Activated CD8-positive, alpha-beta T cell treated with anti-CD3 and anti-CD28 coated beads for 36 hours (primary cell): ENCODE data around the gene OBP2B. TPM values are rescaled to one million over a fixed set of nuclear protein-coding genes. Genes with fewer than 3 reads are reported as not detected.
"Not testable (repeated sequence)": the region's sequence is repeated elsewhere in the genome, so short reads cannot be mapped to it uniquely, and the experiment has no call there.

Source experiments
- ATAC-seq: fragments of 200-7000 bp; cut with Tn5 transposase; one replicate; pipeline ENCODE4 v1.10.0; 2021; ENCODE audit warnings: mild to moderate bottlenecking, moderate library complexity
- CTCF ChIA-PET: fragments of 350-600 bp; sonication (Branson Sonifier 250); formaldehyde crosslinking; loops from one replicate; lab custom pipeline; 2021; ENCODE audit warnings: antibody characterized with exemption; lab: Charles Lee
- POLR2A ChIA-PET: fragments of 350-600 bp; sonication (Branson Sonifier 250); formaldehyde crosslinking; loops from one replicate; lab custom pipeline; 2021; ENCODE audit warnings: antibody characterized with exemption; lab: Charles Lee
- DNase-seq: peaks from one replicate; pipeline ENCODE4 v3.0.0-alpha.2; 2020
- H3K27ac Mint-ChIP-seq: one replicate; pipeline ENCODE4 v1.8.0; 2021; ENCODE audit warnings: mild to moderate bottlenecking, mixed read lengths
- H3K27me3 Mint-ChIP-seq: one replicate; pipeline ENCODE4 v1.8.0; 2021; ENCODE audit warnings: mixed read lengths
- H3K36me3 Mint-ChIP-seq: one replicate; pipeline ENCODE4 v1.8.0; 2021; ENCODE audit warnings: low read depth, mixed read lengths
- H3K4me1 Mint-ChIP-seq: one replicate; pipeline ENCODE4 v1.8.0; 2021; ENCODE audit warnings: low read depth, mixed read lengths
- H3K4me3 Mint-ChIP-seq: one replicate; pipeline ENCODE4 v1.8.0; 2021; ENCODE audit warnings: mild to moderate bottlenecking, moderate library complexity, mixed read lengths
- H3K9me3 Mint-ChIP-seq: one replicate; pipeline ENCODE4 v1.8.0; 2021; ENCODE audit warnings: mixed read lengths
- intact Hi-C: fragments of 100-400 bp; cut with micrococcal nuclease; formaldehyde crosslinking; loops from one replicate; pipeline ENCODE4 v1.10.0; 2022
- total RNA-seq, 2 experiments: library from RNA; stranded (reverse); gene quantifications; one replicate each; pipeline ENCODE4 v1.2.3, GENCODE V29; 2021
- TF ChIP-seq, protein P1 (sequence below): fragments of 200-600 bp; IDR thresholded peaks from one replicate; pipeline ENCODE4 v1.8.0; 2022; ENCODE audit warnings: antibody characterized with exemption, mild to moderate bottlenecking

OBP2B gene
- total RNA-seq, 2 experiments from 2014 or later: not detected

DNA sequence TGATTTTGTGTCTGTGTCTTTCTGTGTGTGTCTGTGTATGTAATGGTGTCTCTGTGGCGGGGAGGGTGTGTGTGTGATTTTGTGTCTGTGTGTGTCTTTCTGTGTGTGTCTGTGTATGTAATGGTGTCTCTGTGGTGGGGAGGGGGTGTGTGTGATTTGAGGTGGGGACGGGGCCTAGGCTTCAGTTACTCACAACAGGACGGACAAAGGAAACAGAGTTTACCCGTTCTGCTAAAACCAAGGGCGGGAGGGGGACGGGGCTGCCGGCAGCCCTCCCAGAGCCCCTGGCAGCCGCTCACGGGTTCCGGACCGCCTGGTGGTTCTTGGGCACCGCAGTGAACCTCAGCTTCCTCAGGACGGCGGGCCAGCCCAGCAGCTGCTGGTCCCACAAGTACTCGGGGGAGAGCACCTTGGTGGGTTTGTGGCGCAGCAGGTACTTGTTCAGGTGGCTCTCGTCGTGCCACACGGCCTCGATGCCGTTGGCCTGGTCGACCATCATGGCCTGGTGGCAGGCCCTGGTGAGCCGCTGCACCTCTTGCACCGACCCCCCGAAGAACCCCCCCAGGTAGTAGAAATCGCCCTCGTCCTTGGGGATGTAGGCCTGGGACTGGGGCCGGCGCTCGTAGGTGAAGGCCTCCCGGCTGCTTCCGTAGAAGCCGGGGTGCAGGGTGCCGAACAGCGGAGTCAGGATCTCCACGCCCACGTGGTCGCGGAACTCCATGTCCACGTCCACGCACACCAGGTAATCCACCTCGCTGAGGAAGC lies 46.5 kb upstream of the OBP2B start:
- no peaks in the 10 kb centered on the region for H3K36me3 Mint-ChIP-seq
- ATAC-seq (no peak), DNase-seq (no peak)
- H3K27ac Mint-ChIP-seq: no peak overlapping the region
- POLR2A ChIA-PET: no interaction called here
- intact Hi-C loops: no loop called here
- no peak overlapping the region for H3K4me3 Mint-ChIP-seq
- CTCF ChIA-PET: no interaction called here
- H3K9me3 Mint-ChIP-seq: no peaks in the 10 kb centered on the region
- H3K27me3 Mint-ChIP-seq: no peaks in the 10 kb centered on the region
- TF ChIP-seq, protein P1, sequence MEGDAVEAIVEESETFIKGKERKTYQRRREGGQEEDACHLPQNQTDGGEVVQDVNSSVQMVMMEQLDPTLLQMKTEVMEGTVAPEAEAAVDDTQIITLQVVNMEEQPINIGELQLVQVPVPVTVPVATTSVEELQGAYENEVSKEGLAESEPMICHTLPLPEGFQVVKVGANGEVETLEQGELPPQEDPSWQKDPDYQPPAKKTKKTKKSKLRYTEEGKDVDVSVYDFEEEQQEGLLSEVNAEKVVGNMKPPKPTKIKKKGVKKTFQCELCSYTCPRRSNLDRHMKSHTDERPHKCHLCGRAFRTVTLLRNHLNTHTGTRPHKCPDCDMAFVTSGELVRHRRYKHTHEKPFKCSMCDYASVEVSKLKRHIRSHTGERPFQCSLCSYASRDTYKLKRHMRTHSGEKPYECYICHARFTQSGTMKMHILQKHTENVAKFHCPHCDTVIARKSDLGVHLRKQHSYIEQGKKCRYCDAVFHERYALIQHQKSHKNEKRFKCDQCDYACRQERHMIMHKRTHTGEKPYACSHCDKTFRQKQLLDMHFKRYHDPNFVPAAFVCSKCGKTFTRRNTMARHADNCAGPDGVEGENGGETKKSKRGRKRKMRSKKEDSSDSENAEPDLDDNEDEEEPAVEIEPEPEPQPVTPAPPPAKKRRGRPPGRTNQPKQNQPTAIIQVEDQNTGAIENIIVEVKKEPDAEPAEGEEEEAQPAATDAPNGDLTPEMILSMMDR: no peak
- no peaks in the 10 kb centered on the region for H3K4me1 Mint-ChIP-seq

DNA sequence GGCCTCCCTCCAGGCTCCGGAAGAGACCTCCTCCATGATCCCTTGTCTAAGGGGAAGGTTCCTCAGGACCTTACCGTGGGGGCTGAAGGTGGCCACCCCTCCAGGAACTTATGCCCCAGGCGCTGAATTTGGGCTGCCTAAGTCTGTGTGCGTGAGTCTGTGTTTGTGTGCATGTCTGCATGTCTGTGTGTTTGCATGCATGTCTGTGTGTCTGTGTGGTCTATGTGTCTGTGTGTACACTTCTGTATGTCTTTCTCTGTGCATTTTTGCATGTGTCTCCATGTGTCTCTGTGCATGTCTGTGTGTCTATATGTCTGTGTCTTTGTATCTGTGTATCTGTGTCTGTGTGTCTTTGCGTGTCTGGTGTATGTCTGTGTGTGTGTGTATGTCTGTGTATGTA lies 45.4 kb upstream of the OBP2B start:
- no peaks in the 10 kb centered on the region for H3K36me3 Mint-ChIP-seq
- no peak overlapping the region for H3K27ac Mint-ChIP-seq
- CTCF ChIA-PET: no interaction called here
- H3K9me3 Mint-ChIP-seq: no peaks in the 10 kb centered on the region
- H3K4me1 Mint-ChIP-seq: no peaks in the 10 kb centered on the region
- no peak for DNase-seq
- TF ChIP-seq, protein P1: no peak
- no peak overlapping the region for H3K4me3 Mint-ChIP-seq
- intact Hi-C loops: no loop called here
- no peak for ATAC-seq
- peaks cover 4% of the 10 kb centered on the region for H3K27me3 Mint-ChIP-seq
- POLR2A ChIA-PET: no interaction called here

DNA sequence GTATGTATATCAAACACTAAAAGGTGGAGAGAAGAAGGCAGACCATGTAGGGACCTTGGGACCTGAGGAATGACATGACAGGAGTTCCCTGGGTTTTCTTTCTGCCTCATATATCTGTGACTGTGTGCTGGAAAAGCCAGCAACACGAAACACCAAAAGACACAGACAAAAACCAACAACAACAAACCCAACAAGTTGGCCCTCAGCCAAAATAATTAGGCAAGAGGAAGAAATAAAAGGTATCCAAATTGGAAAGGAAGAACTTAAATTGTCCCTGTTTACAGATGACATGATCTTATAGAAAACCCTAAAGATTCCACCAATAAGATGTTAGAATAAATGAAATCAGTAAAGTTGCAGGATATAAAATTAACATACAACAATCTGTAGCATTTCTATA lies 44.2 kb upstream of the OBP2B start:
- ATAC-seq: no peak
- CTCF ChIA-PET: no interaction called here
- DNase-seq: no peak
- intact Hi-C loops: no loop called here
- TF ChIP-seq, protein P1: no peak
- peaks cover 4% of the 10 kb centered on the region for H3K27me3 Mint-ChIP-seq
- POLR2A ChIA-PET: no interaction called here
- no peaks in the 10 kb centered on the region for H3K36me3 Mint-ChIP-seq
- no peak overlapping the region for H3K27ac Mint-ChIP-seq
- H3K9me3 Mint-ChIP-seq: no peaks in the 10 kb centered on the region
- H3K4me3 Mint-ChIP-seq: no peak overlapping the region
- no peaks in the 10 kb centered on the region for H3K4me1 Mint-ChIP-seq

DNA sequence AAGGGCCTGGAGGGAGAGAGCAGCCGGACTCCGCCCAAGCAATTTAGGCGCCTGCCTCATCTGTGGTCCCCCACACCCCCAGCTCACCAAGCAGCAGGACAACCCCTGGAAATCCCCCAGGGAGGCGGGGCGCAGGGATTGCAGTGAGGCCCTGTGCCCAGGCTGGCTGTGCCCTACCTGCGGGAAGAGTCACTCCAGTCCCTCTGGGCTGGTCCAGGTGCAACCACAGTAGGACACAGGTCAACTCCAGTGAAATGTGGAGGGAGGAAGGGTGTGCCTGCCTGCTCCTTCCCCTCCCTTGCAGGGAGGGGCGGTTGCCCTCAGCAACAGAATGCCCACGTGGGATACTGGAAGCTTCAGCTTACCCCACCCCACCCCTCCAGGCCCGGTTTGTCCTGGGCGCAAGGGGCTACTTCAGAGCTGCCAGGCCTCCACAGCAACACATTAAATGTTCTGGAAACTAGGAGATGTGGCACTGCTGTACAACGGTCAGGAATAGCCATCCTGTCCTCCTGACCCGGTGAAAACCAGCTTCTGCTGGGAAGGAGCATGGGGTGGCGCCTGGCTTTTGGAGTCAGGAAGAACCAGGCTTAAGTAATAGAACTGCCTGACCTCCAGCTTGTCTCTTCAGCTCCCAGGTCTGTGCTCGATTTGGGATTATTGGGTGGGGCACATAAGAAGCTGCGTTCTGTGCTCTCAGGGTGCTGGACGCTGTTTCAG lies 43.4 kb upstream of the OBP2B start:
- Mint-ChIP-seq H3K4me1 (no peaks in the 10 kb centered on the region), H3K27ac (no peak overlapping the region), H3K36me3 (no peaks in the 10 kb centered on the region), H3K27me3 (peaks cover 4% of the 10 kb centered on the region), H3K9me3 (no peaks in the 10 kb centered on the region), H3K4me3 (no peak overlapping the region)
- DNase-seq: no peak
- POLR2A ChIA-PET: no interaction called here
- CTCF ChIA-PET: interaction anchor here (1.2 kb wide), 1 partner anchor 27 kb away, joined by 3 read pairs; no protein-coding TSS in a partner anchor
- ATAC-seq: no peak
- intact Hi-C loops: no loop called here
- TF ChIP-seq, protein P1: no peak

DNA sequence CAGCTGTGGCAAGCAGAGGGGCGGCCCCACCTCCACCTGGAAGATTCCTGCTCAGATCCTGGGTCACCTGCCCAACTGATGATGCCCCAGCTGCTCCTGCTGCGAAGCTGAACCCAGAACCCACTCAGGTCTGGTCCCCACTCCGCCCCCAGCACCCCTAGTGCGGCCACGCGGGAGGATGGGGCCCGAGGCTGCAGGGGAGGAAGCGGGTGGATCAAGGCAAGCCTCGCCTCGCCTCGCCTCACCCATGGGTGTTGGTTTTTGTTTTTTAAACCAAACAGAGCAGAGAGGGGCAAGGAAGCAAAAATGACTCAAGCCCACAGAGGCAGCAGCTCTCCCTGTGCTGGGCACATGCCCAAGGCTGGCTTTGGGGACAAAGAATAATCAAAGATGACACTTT lies 42.7 kb upstream of the OBP2B start:
- intact Hi-C loops: no loop called here
- Mint-ChIP-seq H3K27me3 (peaks cover 4% of the 10 kb centered on the region), H3K27ac (no peak overlapping the region), H3K9me3 (no peaks in the 10 kb centered on the region), H3K4me1 (no peaks in the 10 kb centered on the region), H3K4me3 (no peak overlapping the region), H3K36me3 (no peaks in the 10 kb centered on the region)
- ATAC-seq (no peak), DNase-seq (no peak)
- POLR2A ChIA-PET: no interaction called here
- TF ChIP-seq, protein P1: no peak
- CTCF ChIA-PET: interaction anchor here (1.2 kb wide), 1 partner anchor 28 kb away, joined by 3 read pairs; no protein-coding TSS in a partner anchor

DNA sequence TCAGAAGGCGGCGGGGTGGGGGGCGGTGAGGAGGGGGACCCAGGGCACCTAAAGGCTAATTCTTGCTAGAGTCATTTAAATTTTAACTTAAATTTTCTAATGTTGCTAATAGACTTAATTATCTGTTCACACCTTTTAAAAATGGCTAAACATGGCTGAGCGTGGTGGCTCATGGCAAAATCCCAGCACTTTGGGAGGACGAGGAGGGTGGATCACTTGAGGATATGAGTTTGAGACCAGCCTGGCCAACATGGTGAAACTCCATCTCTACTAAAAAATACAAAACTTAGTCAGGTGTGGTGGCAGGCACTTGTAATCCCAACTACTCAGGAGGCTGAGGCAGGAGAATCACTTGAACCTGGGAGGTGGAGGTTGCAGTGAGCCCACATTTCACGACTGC lies 42.2 kb upstream of the OBP2B start:
- H3K4me3 Mint-ChIP-seq, DNase-seq, intact Hi-C loops, H3K9me3 Mint-ChIP-seq, ATAC-seq, CTCF ChIA-PET, H3K4me1 Mint-ChIP-seq, H3K27me3 Mint-ChIP-seq, H3K27ac Mint-ChIP-seq, H3K36me3 Mint-ChIP-seq: not testable (repeated sequence)
- POLR2A ChIA-PET: interaction anchor here (0.6 kb wide), 1 partner anchor 333 kb away, joined by 3 read pairs; no protein-coding TSS in a partner anchor
